MM.1S (cell line): ENCODE results near the gene INSC.

Experiments
- EZH2 ChIP-seq: fragments of 300-600 bp; sonication (generic); optimal IDR thresholded peaks from 2 replicates; pipeline ENCODE3; 2017; ENCODE audit warnings: low read depth, mild to moderate bottlenecking, antibody characterized with exemption, low read length, mixed read lengths
- EZH2phosphoT487 ChIP-seq: fragments of 300-600 bp; sonication (generic); IDR thresholded peaks from 2 replicates; pipeline ENCODE4 v1.6.1; 2018; ENCODE audit warnings: antibody characterized with exemption, low read length
- TF ChIP-seq, protein P1 (sequence below): fragments of 300-600 bp; sonication (generic); IDR thresholded peaks from 2 replicates; pipeline ENCODE4 v1.5.1; 2016; ENCODE audit warnings: antibody characterized with exemption, low read length, mixed read lengths

DNA sequence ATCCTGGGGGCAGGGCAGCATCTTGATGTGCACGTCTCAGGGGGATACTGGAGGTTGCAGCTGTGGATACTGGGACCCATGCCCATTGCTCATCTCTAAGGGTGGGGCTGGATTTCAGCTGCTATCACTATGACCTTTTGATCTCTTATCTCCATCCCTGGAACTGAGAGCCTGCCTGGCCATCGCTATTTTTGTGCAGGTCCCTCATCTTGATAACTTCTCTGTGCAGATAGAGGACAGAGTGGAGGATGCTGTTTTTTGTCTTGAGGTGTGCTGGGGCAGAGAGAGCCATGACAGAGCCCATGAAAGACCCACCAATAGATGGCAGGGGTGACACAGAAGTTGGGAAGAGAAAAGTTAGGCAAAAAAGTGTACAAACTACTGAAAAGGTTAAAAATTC, 5.1 kb upstream of the INSC start:
- TF ChIP-seq, protein P1, sequence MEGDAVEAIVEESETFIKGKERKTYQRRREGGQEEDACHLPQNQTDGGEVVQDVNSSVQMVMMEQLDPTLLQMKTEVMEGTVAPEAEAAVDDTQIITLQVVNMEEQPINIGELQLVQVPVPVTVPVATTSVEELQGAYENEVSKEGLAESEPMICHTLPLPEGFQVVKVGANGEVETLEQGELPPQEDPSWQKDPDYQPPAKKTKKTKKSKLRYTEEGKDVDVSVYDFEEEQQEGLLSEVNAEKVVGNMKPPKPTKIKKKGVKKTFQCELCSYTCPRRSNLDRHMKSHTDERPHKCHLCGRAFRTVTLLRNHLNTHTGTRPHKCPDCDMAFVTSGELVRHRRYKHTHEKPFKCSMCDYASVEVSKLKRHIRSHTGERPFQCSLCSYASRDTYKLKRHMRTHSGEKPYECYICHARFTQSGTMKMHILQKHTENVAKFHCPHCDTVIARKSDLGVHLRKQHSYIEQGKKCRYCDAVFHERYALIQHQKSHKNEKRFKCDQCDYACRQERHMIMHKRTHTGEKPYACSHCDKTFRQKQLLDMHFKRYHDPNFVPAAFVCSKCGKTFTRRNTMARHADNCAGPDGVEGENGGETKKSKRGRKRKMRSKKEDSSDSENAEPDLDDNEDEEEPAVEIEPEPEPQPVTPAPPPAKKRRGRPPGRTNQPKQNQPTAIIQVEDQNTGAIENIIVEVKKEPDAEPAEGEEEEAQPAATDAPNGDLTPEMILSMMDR, result no peak
- TF ChIP-seq EZH2 (no peak), EZH2phosphoT487 (no peak)
